Right cardiac atrium (tissue), 5 donors: ENCODE measurements around the gene TTC36. TPM values are rescaled to one million over a fixed set of nuclear protein-coding genes. Genes with fewer than 3 reads are reported as not detected.

ENCODE experiments used
- ATAC-seq, 2 donors: fragments of 200-7000 bp; cut with Tn5 transposase; one replicate each; pipeline versions ENCODE4 v1.8.0 to v1.9.1; 2020; ENCODE audit warnings: moderate library complexity in 2 of 2, mild to moderate bottlenecking in 1 of 2
- DNase-seq, 3 donors: peaks; one replicate each; pipeline ENCODE4 v3.0.0-alpha.2; 2020
- H3K27ac ChIP-seq: one replicate; pipeline ENCODE4 v1.5.1; 2013; ENCODE audit warnings: mild to moderate bottlenecking, low read length, control low read depth, moderate library complexity
- H3K27me3 ChIP-seq: one replicate; pipeline ENCODE4 v1.6.1; 2013; ENCODE audit not compliant: control insufficient read depth, insufficient read depth
- H3K4me1 ChIP-seq: one replicate; pipeline ENCODE4 v1.6.1; 2013; ENCODE audit warnings: low read length; ENCODE audit not compliant: control insufficient read depth, insufficient read depth
- H3K4me3 ChIP-seq: one replicate; pipeline ENCODE4 v1.5.1; 2013; ENCODE audit warnings: low read length, control low read depth
- H3K9me3 ChIP-seq: one replicate; pipeline ENCODE4 v1.6.1; 2013; ENCODE audit warnings: low read length; ENCODE audit not compliant: control insufficient read depth
- WGBS: extraction: QIAGEN DNeasy Blood & Tissue Kit; methylation state at CpG from one replicate; pipeline ENCODE4 v1.1.7; 2013; 5-methylcytosine and 5-hydroxymethylcytosine counted together
- intact Hi-C, 4 donors: fragments of 100-400 bp; cut with DNase I; formaldehyde crosslinking; loops; one replicate each; pipeline versions ENCODE4 v1.11.0 to v1.14.0; 2022 to 2023
- polyA plus RNA-seq: library from polyadenylated mRNA; stranded (reverse); fragments of 200-250 nt; gene quantifications from one replicate; pipeline ENCODE4 v1.2.3, GENCODE V29; 2013
- total RNA-seq, 4 donors: library from RNA; stranded (reverse); fragmentation: NEBNext Ultra II Directional; extraction: Animal tissue kit (Norgen Biotek cat#: 25700); gene quantifications; one replicate each; pipeline ENCODE4 v1.2.1, GENCODE V29; 2021
- donor health status: healthy with polysubstance abuse.
- donor health status: DM: no; HTN: yes; CAD: no.
- donor health status: DM: no; HTN: no; CAD: no.
- donor health status: DM: no; HTN: yes; CAD: no; lungs with severe emphysema.
- donor health status: DM: yes; HTN: yes; CAD: no.

Gene TTC36
- total and polyA plus RNA-seq, 5 donors, result 0.31 to 0.63 (median 0.58) TPM; not detected in 1

DNA sequence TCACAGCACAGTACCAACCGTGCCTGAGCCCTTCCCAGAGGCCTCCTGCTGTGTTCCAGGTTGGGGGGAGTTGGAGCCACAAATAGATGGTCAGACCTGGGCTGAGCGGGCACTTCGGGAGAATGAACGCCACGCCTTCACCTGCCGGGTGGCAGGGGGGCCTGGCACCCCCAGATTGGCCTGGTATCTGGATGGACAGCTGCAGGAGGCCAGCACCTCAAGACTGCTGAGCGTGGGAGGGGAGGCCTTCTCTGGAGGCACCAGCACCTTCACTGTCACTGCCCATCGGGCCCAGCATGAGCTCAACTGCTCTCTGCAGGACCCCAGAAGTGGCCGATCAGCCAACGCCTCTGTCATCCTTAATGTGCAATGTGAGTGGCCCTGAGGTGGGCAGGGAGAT, 4.8 kb downstream of the TTC36 start:
- no peak overlapping the region for H3K27ac ChIP-seq
- 86% methylated on average over 10 of the region's 10 CpGs for WGBS
- DNase-seq (no peak), ATAC-seq (no peak)
- H3K4me1 ChIP-seq, result no peaks in the 10 kb centered on the region
- intact Hi-C loops, result no loop called here
- no peaks in the 10 kb centered on the region for H3K27me3 ChIP-seq
- H3K9me3 ChIP-seq, result no peaks in the 10 kb centered on the region
- no peak overlapping the region for H3K4me3 ChIP-seq

DNA sequence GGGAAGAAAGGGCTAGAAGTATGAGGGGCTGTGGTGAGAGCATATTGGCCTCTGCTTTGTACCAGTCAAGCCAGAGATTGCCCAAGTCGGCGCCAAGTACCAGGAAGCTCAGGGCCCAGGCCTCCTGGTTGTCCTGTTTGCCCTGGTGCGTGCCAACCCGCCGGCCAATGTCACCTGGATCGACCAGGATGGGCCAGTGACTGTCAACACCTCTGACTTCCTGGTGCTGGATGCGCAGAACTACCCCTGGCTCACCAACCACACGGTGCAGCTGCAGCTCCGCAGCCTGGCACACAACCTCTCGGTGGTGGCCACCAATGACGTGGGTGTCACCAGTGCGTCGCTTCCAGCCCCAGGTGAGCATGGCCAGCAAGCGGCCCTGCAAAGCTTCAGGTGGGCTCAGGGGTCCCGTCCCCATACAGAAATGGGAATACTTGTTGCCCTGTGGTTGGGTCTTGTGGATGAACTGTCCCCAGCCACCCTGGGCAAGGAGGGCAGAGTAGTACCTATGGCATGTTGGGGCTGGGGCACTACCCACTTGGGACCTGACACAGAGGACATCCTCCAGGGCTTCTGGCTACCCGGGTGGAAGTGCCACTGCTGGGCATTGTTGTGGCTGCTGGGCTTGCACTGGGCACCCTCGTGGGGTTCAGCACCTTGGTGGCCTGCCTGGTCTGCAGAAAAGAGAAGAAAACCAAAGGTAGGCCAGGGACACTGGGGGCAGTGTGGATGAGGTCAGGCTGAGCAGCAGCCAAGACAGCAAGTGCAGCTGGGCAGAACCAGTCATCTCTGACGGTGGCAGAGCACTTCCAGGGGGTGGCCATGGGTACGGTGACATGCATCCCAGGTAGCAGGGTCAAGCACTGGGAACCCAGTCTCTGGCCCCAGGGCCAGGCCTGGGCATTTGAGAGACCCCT, 5.8 kb downstream of the TTC36 start:
- H3K27me3 ChIP-seq, result no peaks in the 10 kb centered on the region
- WGBS, result 92% methylated on average over 19 of the region's 19 CpGs
- DNase-seq (no peak), ATAC-seq (no peak)
- no peaks in the 10 kb centered on the region for H3K9me3 ChIP-seq
- intact Hi-C loops, result no loop called here
- H3K27ac ChIP-seq, result no peak overlapping the region
- no peaks in the 10 kb centered on the region for H3K4me1 ChIP-seq
- no peak overlapping the region for H3K4me3 ChIP-seq

DNA sequence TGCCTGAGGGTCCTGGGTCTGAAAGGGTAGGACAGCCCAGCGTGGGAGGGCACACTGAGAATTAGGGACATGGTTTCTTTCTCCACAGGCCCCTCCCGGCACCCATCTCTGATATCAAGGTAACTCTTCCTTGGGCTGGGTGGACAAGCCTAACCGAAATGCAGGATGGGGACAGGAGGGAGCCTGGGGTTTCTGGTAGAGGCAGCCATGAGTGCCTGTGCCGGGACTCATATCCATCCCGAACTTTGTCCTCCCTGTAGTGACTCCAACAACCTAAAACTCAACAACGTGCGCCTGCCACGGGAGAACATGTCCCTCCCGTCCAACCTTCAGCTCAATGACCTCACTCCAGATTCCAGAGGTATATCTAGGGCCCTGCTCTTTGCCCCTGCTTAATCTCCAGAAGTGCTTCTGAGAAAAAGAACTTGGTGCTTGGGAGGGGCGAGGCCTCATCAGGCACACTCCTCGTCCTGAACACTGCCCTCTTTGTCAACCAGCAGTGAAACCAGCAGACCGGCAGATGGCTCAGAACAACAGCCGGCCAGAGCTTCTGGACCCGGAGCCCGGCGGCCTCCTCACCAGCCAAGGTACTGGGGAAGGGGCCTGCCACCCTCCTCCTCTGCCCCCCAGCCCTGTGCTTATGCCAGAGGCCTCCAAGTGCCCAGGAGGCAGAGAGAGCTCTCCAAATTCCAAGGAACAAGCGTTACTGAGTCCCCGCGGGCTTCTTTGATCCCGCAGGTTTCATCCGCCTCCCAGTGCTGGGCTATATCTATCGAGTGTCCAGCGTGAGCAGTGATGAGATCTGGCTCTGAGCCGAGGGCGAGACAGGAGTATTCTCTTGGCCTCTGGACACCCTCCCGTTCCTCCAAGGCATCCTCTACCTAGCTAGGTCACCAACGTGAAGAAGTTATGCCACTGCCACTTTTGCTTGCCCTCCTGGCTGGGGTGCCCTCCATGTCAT, 6.8 kb downstream of the TTC36 start:
- Histone ChIP-seq H3K9me3 (no peaks in the 10 kb centered on the region), H3K27ac (no peak overlapping the region), H3K27me3 (no peaks in the 10 kb centered on the region), H3K4me3 (no peak overlapping the region), H3K4me1 (no peaks in the 10 kb centered on the region)
- intact Hi-C loops, result no loop called here
- DNase-seq (no peak), ATAC-seq (no peak)
- whole genome bisulfite sequencing, result 63% methylated on average over 27 of the region's 27 CpGs

DNA sequence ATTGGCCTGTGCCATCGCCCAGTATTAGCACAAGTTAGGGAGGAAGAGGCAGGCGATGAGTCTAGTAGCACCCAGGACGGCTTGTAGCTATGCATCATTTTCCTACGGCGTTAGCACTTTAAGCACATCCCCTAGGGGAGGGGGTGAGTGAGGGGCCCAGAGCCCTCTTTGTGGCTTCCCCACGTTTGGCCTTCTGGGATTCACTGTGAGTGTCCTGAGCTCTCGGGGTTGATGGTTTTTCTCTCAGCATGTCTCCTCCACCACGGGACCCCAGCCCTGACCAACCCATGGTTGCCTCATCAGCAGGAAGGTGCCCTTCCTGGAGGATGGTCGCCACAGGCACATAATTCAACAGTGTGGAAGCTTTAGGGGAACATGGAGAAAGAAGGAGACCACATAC, 8.0 kb downstream of the TTC36 start:
- intact Hi-C loops, result no loop called here
- no peak overlapping the region for H3K4me3 ChIP-seq

DNA sequence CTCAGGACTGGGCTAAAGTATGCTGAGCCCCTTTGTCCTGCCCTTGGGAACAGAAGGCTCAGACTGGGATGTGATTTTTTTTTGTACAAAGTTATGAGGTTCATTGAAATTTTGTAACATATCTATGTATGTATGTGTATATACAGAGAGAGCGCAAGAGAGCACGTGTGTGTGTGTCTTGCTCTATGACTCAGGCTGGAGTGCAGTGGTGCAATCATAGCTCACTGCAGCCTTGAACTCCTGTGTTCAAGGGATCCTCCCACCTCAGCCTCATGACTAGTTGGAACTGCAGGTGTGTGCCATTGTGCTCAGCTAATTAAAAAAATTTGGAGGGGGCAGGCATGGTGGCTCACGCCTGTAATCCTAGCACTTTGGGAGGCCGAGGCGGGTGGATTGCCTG, 9.5 kb downstream of the TTC36 start:
- 94% methylated on average over 5 of the region's 5 CpGs for WGBS
- DNase-seq, result no peak
- Histone ChIP-seq H3K4me3 (no peak overlapping the region), H3K9me3 (no peaks in the 10 kb centered on the region), H3K4me1 (no peaks in the 10 kb centered on the region), H3K27me3 (no peaks in the 10 kb centered on the region), H3K27ac (no peak overlapping the region)
- intact Hi-C loops, result no loop called here
- ATAC-seq, result no peak

More for the DNA sequence above, 8.0 kb downstream of the TTC36 start:
- Histone ChIP-seq H3K9me3 (no peaks in the 10 kb centered on the region), H3K27ac (no peak overlapping the region), H3K27me3 (no peaks in the 10 kb centered on the region), H3K4me1 (no peaks in the 10 kb centered on the region)
- 78% methylated on average over 9 of the region's 9 CpGs for WGBS
- ATAC-seq (no peak), DNase-seq (no peak)

DNA sequence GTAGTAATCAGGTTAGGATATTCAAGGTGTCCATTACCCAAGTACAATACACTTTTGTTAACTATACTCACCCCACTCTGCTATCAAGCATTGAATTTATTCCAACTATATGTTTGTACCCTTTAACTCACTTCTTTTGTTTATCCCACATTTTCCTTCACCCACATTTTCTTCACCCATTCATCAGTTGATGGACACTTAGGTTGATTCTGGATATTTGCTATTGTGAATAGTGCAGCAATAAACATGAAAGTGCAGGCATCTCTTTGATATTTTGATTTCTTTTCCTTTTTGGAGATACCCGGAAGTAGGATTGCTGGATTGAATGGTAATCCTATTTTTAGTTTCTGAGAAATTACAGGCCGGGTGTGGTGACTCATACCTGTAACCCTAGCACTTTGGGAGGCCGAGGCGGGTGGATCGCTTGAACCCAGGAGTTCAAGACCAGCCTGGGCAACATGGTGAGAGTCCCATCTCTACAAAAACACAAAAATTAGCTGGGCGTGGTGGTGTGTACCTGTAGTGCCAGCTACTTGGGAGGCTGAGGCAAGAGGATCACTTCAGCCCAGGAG, 10.2 kb downstream of the TTC36 start:
- Histone ChIP-seq H3K9me3 (no peaks in the 10 kb centered on the region), H3K4me1 (no peaks in the 10 kb centered on the region), H3K4me3 (no peak overlapping the region), H3K27ac (no peak overlapping the region), H3K27me3 (no peaks in the 10 kb centered on the region)
- 89% methylated on average over 6 of the region's 6 CpGs for WGBS
- intact Hi-C loops, result no loop called here
- ATAC-seq (no peak), DNase-seq (no peak)

DNA sequence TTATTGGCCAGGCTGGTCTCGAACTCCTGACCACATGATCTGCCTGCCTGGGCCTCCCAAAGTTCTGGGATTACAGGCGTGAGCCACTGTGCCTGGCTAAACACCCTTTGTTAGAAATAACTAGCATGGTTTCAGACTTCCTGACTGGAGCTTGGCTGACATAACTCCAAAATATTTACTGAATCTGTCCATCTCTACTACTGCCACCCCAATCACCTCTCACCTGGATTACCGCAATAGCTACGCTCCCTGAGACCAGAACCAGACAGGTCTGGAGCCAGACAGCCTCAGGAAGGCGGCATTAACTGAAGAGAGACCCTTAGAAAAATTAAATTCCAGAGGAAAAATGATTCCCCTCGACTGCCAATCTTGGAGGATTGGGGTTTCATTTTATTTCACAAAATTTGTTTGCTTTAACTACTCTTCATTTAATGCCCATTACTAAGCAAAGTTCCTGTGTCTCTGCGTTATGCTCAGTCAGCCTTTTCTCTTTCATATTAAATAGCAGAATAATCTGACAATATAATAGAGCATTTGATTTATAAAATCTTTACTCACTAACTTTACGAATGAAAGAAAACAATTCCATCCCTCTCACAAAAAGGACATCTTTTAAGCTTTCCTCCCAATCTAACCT, 16.9 kb downstream of the TTC36 start:
- ATAC-seq (no peak), DNase-seq (no peak)
- Histone ChIP-seq H3K4me3 (no peak overlapping the region), H3K4me1 (no peaks in the 10 kb centered on the region), H3K27me3 (no peaks in the 10 kb centered on the region), H3K27ac (no peak overlapping the region), H3K9me3 (no peaks in the 10 kb centered on the region)
- intact Hi-C loops, result no loop called here
- WGBS, result 95% methylated on average over 8 of the region's 8 CpGs

DNA sequence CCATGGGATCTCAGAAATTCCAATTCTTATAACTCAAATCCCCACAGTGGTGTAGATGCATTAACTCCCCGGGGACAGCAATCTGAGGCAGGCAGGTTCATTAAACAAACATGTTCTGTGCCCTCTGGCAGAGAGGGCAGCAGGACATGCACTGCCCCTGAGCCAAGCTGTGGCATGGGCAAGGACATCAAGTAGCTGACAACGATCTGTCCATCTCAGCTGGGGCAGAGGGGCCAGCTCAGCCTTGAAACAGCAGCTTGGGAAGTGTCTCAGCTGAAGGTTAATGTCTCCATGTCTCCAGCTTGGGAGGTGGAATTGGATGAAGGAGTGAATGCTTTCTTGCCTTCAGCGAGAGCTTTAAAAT, 17.4 kb downstream of the TTC36 start:
- Histone ChIP-seq H3K4me1 (no peaks in the 10 kb centered on the region), H3K4me3 (no peak overlapping the region), H3K27ac (no peak overlapping the region), H3K9me3 (no peaks in the 10 kb centered on the region), H3K27me3 (no peaks in the 10 kb centered on the region)
- intact Hi-C loops, result no loop called here
- ATAC-seq, result no peak
- no peak for DNase-seq
- WGBS, result 80% methylated on average over 3 of the region's 3 CpGs

DNA sequence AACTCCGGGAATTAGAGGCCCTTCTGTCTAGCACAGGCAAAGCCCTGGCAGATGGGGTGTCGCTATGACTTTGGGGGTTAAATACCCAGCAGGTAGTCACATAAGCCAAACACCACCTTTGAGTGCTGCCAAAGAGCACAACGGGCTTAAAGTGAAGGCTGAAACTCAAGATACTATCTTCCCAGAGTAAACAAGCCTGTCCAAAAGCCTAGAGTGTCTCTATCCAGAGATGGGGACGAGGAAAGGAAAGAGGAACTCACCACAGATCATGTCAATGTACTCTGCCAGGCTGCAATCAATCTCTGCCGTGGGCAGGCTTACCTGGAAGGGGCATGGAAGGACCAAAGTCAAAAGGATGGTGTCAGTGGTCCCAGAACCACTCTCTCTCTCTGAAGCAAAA, 18.3 kb downstream of the TTC36 start:
- ATAC-seq (no peak), DNase-seq (no peak)
- H3K4me1 ChIP-seq, result no peaks in the 10 kb centered on the region
- intact Hi-C loops, result no loop called here
- no peaks in the 10 kb centered on the region for H3K9me3 ChIP-seq
- no peak overlapping the region for H3K4me3 ChIP-seq
- whole genome bisulfite sequencing, result 75% methylated on average over 5 of the region's 5 CpGs
- no peak overlapping the region for H3K27ac ChIP-seq
- H3K27me3 ChIP-seq, result no peaks in the 10 kb centered on the region

DNA sequence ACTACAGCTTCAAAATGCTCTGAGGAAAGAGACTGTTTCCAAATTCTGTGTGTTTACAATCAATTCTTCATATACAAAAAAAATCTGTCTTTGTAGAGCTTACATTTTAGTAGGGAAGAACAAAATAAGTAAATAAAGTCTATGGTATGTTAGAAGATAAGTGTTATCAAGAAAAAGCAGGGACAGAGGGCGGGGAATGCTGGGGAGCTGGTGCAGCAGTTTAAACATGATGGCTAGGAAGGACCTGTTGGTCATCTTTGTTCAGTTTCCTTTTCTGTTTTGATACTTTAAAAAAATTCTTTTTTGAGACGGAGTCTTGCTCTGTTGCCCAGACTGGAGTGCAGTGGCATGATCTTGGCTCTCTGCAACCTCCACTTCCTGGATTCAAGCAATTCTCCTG, 19.9 kb downstream of the TTC36 start:
- Histone ChIP-seq H3K4me1 (no peaks in the 10 kb centered on the region), H3K4me3 (no peak overlapping the region), H3K27ac (no peak overlapping the region), H3K9me3 (no peaks in the 10 kb centered on the region), H3K27me3 (no peaks in the 10 kb centered on the region)
- ATAC-seq, result no peak
- DNase-seq, result no peak
- WGBS, result 91% methylated on average over 2 of the region's 2 CpGs
- intact Hi-C loops, result no loop called here
